HG02840 (cell line): ENCODE measurements around the gene SLC38A1.
A peak's percentile ranks its signal among the peaks of the same experiment; 100 is the strongest.
"Not testable (repeated sequence)": the region's sequence is repeated elsewhere in the genome, so short reads cannot be mapped to it uniquely, and the experiment has no call there.

ENCODE experiments used
- ATAC-seq: cut with Tn5 transposase; IDR thresholded peaks from one replicate; pipeline ENCODE4 v1.9.1; 2021; ENCODE audit warnings: mild to moderate bottlenecking, moderate library complexity, moderate number of reproducible peaks; ENCODE audit not compliant: unreplicated experiment, low FRiP score

SLC38A1 gene

GRCh38 chr12:46177025-46177424 lies 91.8 kb downstream of the SLC38A1 start:
- no peak for ATAC-seq

GRCh38 chr12:46174919-46175318 lies 93.9 kb downstream of the SLC38A1 start:
- no peak for ATAC-seq

GRCh38 chr12:46174061-46174662 lies 94.7 kb downstream of the SLC38A1 start:
- peak; percentile 34 for ATAC-seq

GRCh38 chr12:46168426-46168825 lies 100.4 kb downstream of the SLC38A1 start:
- ATAC-seq, result no peak

GRCh38 chr12:46167412-46167811 lies 101.4 kb downstream of the SLC38A1 start:
- no peak for ATAC-seq

GRCh38 chr12:46165191-46165590 lies 103.7 kb downstream of the SLC38A1 start:
- ATAC-seq, result no peak

GRCh38 chr12:46164186-46164761 lies 104.6 kb downstream of the SLC38A1 start:
- no peak for ATAC-seq

GRCh38 chr12:46162549-46163076 lies 106.2 kb downstream of the SLC38A1 start:
- ATAC-seq, result not testable (repeated sequence)

GRCh38 chr12:46160981-46161690 lies 107.7 kb downstream of the SLC38A1 start:
- no peak for ATAC-seq

GRCh38 chr12:46160101-46160980 lies 108.5 kb downstream of the SLC38A1 start:
- no peak for ATAC-seq

- ATAC-seq, result no peak
Observed at GRCh38 chr12:46159309-46159901, 109.4 kb downstream of the SLC38A1 start.

- ATAC-seq, result no peak
Observed at GRCh38 chr12:46158501-46158900, 110.3 kb downstream of the SLC38A1 start.

GRCh38 chr12:46154221-46154985 lies 114.4 kb downstream of the SLC38A1 start:
- no peak for ATAC-seq

- ATAC-seq, result no peak
Observed at GRCh38 chr12:46153268-46153872, 115.5 kb downstream of the SLC38A1 start.

- no peak for ATAC-seq
Observed at GRCh38 chr12:46152456-46152855, 116.4 kb downstream of the SLC38A1 start.

GRCh38 chr12:46150735-46151134 lies 118.1 kb downstream of the SLC38A1 start:
- no peak for ATAC-seq

- no peak for ATAC-seq
Observed at GRCh38 chr12:46149905-46150304, 118.9 kb downstream of the SLC38A1 start.

GRCh38 chr12:46149079-46149464 lies 119.8 kb downstream of the SLC38A1 start:
- no peak for ATAC-seq
